Measurements from ENCODE around the gene TNNI2. TPM values are rescaled to one million over a fixed set of nuclear protein-coding genes. Genes with fewer than 3 reads are reported as not detected.
"Not testable (repeated sequence)": the region's sequence is repeated elsewhere in the genome, so short reads cannot be mapped to it uniquely, and the experiment has no call there.

Gene TNNI2
- total RNA-seq, 2 experiments from 2014 or later: 0.50 TPM; not detected in 1

- TF ChIP-seq, protein P1, sequence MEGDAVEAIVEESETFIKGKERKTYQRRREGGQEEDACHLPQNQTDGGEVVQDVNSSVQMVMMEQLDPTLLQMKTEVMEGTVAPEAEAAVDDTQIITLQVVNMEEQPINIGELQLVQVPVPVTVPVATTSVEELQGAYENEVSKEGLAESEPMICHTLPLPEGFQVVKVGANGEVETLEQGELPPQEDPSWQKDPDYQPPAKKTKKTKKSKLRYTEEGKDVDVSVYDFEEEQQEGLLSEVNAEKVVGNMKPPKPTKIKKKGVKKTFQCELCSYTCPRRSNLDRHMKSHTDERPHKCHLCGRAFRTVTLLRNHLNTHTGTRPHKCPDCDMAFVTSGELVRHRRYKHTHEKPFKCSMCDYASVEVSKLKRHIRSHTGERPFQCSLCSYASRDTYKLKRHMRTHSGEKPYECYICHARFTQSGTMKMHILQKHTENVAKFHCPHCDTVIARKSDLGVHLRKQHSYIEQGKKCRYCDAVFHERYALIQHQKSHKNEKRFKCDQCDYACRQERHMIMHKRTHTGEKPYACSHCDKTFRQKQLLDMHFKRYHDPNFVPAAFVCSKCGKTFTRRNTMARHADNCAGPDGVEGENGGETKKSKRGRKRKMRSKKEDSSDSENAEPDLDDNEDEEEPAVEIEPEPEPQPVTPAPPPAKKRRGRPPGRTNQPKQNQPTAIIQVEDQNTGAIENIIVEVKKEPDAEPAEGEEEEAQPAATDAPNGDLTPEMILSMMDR (IDR thresholded peaks at IDR 0.05): no peak
- no peak overlapping the region for H3K4me3 ChIP-seq (ENCODE audit: low read length)
- H3K9me3 ChIP-seq (ENCODE audit: control insufficient read depth in 1 of 2, insufficient read depth in 1 of 2, low read length in 2 of 2): no peaks in the 10 kb centered on the region
- H3K9me3 Mint-ChIP-seq: no peaks in the 10 kb centered on the region
- POLR2A ChIA-PET: no interaction called here
- no peaks in the 10 kb centered on the region for H3K4me1 Mint-ChIP-seq (ENCODE audit: low read depth)
- H3K27me3 Mint-ChIP-seq: peaks cover 11% of the 10 kb centered on the region
- no peaks in the 10 kb centered on the region for H3K36me3 Mint-ChIP-seq (ENCODE audit: low read depth)
- no peak overlapping the region for H3K4me3 Mint-ChIP-seq
- no peaks in the 10 kb centered on the region for H3K4me1 ChIP-seq (ENCODE audit: insufficient read depth, low read length)
- DNase-seq: no peak
- H3K27ac Mint-ChIP-seq: no peak overlapping the region
- CTCF ChIA-PET: no interaction called here
- H3K27me3 ChIP-seq (ENCODE audit: control insufficient read depth in 1 of 2, insufficient read depth in 2 of 2, low read length in 2 of 2): no peaks in the 10 kb centered on the region
- no peak for ATAC-seq (ENCODE audit: poor library complexity)
- no peaks in the 10 kb centered on the region for H3K36me3 ChIP-seq (ENCODE audit: insufficient read depth, low read length)
- no peak overlapping the region for H3K27ac ChIP-seq (ENCODE audit: low read depth in 1 of 2, low read length in 2 of 2)
- intact Hi-C loops (cut with DNase I, micrococcal nuclease): no loop called here
Measured at GRCh38 chr11:1812801-1813200, 26.0 kb upstream of the TNNI2 start.

DNA sequence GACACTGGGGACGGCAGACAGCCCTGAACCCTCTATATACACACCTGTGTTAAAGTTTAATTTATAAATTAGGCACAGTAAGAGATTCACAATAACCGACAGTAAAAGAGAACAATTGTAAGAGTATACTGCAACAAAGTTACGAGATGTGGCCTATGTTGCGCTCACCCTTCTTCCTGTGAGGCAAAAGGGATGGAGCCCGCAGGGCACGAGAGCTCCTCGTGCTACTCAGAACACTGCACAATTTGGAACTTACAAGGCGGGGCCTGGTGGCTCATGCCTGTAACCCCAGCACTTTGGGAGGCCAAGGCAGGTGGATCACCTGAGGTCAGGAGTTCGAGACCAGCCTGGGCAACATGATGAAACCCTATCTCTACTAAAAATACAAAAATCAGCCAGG is 25.4 kb upstream of the TNNI2 start:
- H3K9me3 ChIP-seq (ENCODE audit: control insufficient read depth in 1 of 2, insufficient read depth in 1 of 2, low read length in 2 of 2); H3K9me3 Mint-ChIP-seq; POLR2A ChIA-PET; H3K27ac Mint-ChIP-seq; H3K36me3 ChIP-seq (ENCODE audit: insufficient read depth, low read length); H3K4me3 ChIP-seq (ENCODE audit: low read length); H3K27me3 ChIP-seq (ENCODE audit: control insufficient read depth in 1 of 2, insufficient read depth in 2 of 2, low read length in 2 of 2); H3K36me3 Mint-ChIP-seq (ENCODE audit: low read depth); DNase-seq; intact Hi-C loops (cut with DNase I, micrococcal nuclease); H3K4me1 Mint-ChIP-seq (ENCODE audit: low read depth); H3K4me3 Mint-ChIP-seq; CTCF ChIA-PET; H3K27ac ChIP-seq (ENCODE audit: low read depth in 1 of 2, low read length in 2 of 2); ATAC-seq (ENCODE audit: poor library complexity); H3K4me1 ChIP-seq (ENCODE audit: insufficient read depth, low read length): not testable (repeated sequence)
- peaks cover 11% of the 10 kb centered on the region for H3K27me3 Mint-ChIP-seq

DNA sequence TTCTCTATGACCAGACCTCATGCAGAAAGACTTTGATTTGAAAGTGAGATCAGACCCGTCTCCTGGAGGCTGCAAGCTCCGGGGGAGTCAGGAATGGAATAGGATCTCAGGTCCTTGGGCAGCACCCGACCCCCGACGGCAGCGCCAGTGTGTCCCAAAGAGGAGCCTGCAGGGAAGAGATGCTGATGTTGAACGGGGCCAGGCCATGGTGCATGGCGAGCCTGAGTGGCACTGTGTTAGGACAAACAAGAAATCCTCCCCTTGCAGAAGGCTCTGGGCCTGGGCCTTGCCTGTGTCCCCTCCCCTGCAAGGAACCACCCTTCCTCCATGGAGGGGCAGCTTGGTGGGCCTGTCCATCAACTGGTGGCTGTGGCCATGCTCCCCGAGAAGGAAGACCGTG is 24.1 kb upstream of the TNNI2 start:
- Mint-ChIP-seq H3K9me3 (no peaks in the 10 kb centered on the region), H3K4me1 (ENCODE audit: low read depth) (no peaks in the 10 kb centered on the region), H3K27me3 (peaks cover 11% of the 10 kb centered on the region), H3K4me3 (no peak overlapping the region), H3K36me3 (ENCODE audit: low read depth) (no peaks in the 10 kb centered on the region), H3K27ac (no peak overlapping the region)
- Histone ChIP-seq H3K4me1 (ENCODE audit: insufficient read depth, low read length) (no peaks in the 10 kb centered on the region), H3K4me3 (ENCODE audit: low read length) (no peak overlapping the region), H3K27me3 (ENCODE audit: control insufficient read depth in 1 of 2, insufficient read depth in 2 of 2, low read length in 2 of 2) (no peaks in the 10 kb centered on the region), H3K9me3 (ENCODE audit: control insufficient read depth in 1 of 2, insufficient read depth in 1 of 2, low read length in 2 of 2) (peaks cover 0 to 4% of the 10 kb centered on the region in 2 experiments), H3K36me3 (ENCODE audit: insufficient read depth, low read length) (no peaks in the 10 kb centered on the region), H3K27ac (ENCODE audit: low read depth in 1 of 2, low read length in 2 of 2) (no peak overlapping the region)
- DNase-seq (no peak), ATAC-seq (ENCODE audit: poor library complexity) (no peak)
- TF ChIP-seq, protein P1 (IDR thresholded peaks at IDR 0.05): no peak
- ChIA-PET CTCF (no interaction called here), POLR2A (no interaction called here)
- intact Hi-C loops (cut with DNase I, micrococcal nuclease): no loop called here

GRCh38 chr11:1815311-1815710 is 23.5 kb upstream of the TNNI2 start:
- no peaks in the 10 kb centered on the region for H3K36me3 Mint-ChIP-seq (ENCODE audit: low read depth)
- no peak overlapping the region for H3K4me3 ChIP-seq (ENCODE audit: low read length)
- no peak overlapping the region for H3K27ac Mint-ChIP-seq
- ATAC-seq (ENCODE audit: poor library complexity) (no peak), DNase-seq (no peak)
- no peaks in the 10 kb centered on the region for H3K9me3 Mint-ChIP-seq
- no peaks in the 10 kb centered on the region for H3K27me3 ChIP-seq (ENCODE audit: control insufficient read depth in 1 of 2, insufficient read depth in 2 of 2, low read length in 2 of 2)
- POLR2A ChIA-PET: no interaction called here
- no peaks in the 10 kb centered on the region for H3K4me1 Mint-ChIP-seq (ENCODE audit: low read depth)
- H3K27ac ChIP-seq (ENCODE audit: low read depth in 1 of 2, low read length in 2 of 2): no peak overlapping the region
- intact Hi-C loops (cut with DNase I, micrococcal nuclease): no loop called here
- peaks cover 0 to 4% of the 10 kb centered on the region in 2 experiments for H3K9me3 ChIP-seq (ENCODE audit: control insufficient read depth in 1 of 2, insufficient read depth in 1 of 2, low read length in 2 of 2)
- CTCF ChIA-PET: interaction anchor here (1.6 kb wide), 1 partner anchor 122 kb away, joined by 5 read pairs; no protein-coding TSS in a partner anchor
- TF ChIP-seq, protein P1 (IDR thresholded peaks at IDR 0.05): no peak
- peaks cover 11% of the 10 kb centered on the region for H3K27me3 Mint-ChIP-seq
- no peak overlapping the region for H3K4me3 Mint-ChIP-seq
- no peaks in the 10 kb centered on the region for H3K4me1 ChIP-seq (ENCODE audit: insufficient read depth, low read length)
- H3K36me3 ChIP-seq (ENCODE audit: insufficient read depth, low read length): no peaks in the 10 kb centered on the region
